HG03571 (cell line): ENCODE results near the gene CCNL2.
"Not testable (repeated sequence)": the region's sequence is repeated elsewhere in the genome, so short reads cannot be mapped to it uniquely, and the experiment has no call there.

Source experiments
- ATAC-seq: cut with Tn5 transposase; IDR thresholded peaks from one replicate; pipeline ENCODE4 v1.9.1; 2021; ENCODE audit not compliant: unreplicated experiment

The CCNL2 gene

GRCh38 chr1:1432274-1432950 lies 33.3 kb upstream of the CCNL2 start:
- ATAC-seq, result no peak

- ATAC-seq, result no peak
These were observed 32.7 kb upstream of the CCNL2 start for GRCh38 chr1:1431845-1432273.

- no peak for ATAC-seq
These were observed 32.1 kb upstream of the CCNL2 start for GRCh38 chr1:1430992-1431844.

- no peak for ATAC-seq
These were observed 31.2 kb upstream of the CCNL2 start for GRCh38 chr1:1430114-1430982.

- ATAC-seq, result no peak
These were observed 30.5 kb upstream of the CCNL2 start for GRCh38 chr1:1429671-1430073.

- not testable (repeated sequence) for ATAC-seq
These were observed 29.8 kb upstream of the CCNL2 start for GRCh38 chr1:1428967-1429366.

- ATAC-seq, result no peak
These were observed 29.0 kb upstream of the CCNL2 start for GRCh38 chr1:1428174-1428573.

GRCh38 chr1:1427820-1428148 lies 28.6 kb upstream of the CCNL2 start:
- no peak for ATAC-seq

- no peak for ATAC-seq
These were observed 28.1 kb upstream of the CCNL2 start for GRCh38 chr1:1427106-1427819.

- ATAC-seq, result no peak
These were observed 27.5 kb upstream of the CCNL2 start for GRCh38 chr1:1426496-1427105.

GRCh38 chr1:1425753-1426495 lies 26.8 kb upstream of the CCNL2 start:
- no peak for ATAC-seq

- no peak for ATAC-seq
These were observed 26.3 kb upstream of the CCNL2 start for GRCh38 chr1:1425426-1425752.

- no peak for ATAC-seq
These were observed 25.6 kb upstream of the CCNL2 start for GRCh38 chr1:1424707-1425106.

GRCh38 chr1:1423245-1423597 lies 24.1 kb upstream of the CCNL2 start:
- ATAC-seq, result no peak

- no peak for ATAC-seq
These were observed 23.5 kb upstream of the CCNL2 start for GRCh38 chr1:1422465-1423244.

- ATAC-seq, result no peak
These were observed 22.9 kb upstream of the CCNL2 start for GRCh38 chr1:1421907-1422464.

GRCh38 chr1:1421147-1421906 lies 22.2 kb upstream of the CCNL2 start, which contains the start of gene ANKRD65:
TSS of gene ANKRD65 (minus strand) at chr1:1421276. CDS start at chr1:1421005, 271 bp downstream.
- ATAC-seq, result no peak

GRCh38 chr1:1420654-1421141 lies 21.6 kb upstream of the CCNL2 start:
- ATAC-seq, result no peak
